ENCODE data around the gene FUNDC1.
"Not testable (repeated sequence)": the region's sequence is repeated elsewhere in the genome, so short reads cannot be mapped to it uniquely, and the experiment has no call there.

The FUNDC1 gene, protein sequence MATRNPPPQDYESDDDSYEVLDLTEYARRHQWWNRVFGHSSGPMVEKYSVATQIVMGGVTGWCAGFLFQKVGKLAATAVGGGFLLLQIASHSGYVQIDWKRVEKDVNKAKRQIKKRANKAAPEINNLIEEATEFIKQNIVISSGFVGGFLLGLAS

DNA sequence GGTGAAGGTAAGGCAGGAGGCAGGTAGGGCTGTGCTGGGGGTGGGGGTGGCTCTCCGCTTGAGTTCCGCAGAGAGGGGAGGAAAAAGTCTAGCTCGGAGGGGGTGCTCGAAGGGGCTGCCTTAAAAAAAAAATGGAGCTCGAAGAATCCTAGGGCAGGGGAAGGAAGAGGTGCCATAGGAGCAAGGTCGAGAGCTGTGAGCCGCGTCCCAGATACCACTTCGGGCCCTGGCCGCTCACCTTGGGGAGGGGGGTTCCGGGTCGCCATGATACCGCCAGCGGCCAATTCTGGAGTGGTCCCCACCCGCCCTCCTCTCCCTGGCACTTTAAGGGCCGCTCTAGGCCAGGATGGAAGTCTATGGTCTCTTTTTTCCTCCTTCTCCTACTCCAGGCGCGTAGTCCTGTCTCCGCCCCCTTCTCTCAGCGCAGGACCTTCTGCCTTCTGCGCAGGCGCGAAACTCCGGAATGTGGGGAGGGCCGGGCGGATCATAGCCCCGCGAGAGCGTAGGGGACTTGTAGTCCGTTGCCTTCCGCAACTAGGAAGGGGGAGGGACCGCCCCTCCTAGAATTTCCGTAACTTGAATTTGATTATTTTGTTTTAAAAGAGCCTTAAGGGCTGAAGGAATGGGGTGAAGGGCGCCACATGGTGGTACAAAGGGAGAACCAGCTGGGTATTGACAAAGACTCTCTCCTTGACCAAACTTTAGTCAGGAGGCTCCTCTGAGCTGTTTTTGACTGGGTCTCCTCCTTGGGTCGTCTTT is at the start of gene FUNDC1:
Gene FUNDC1, minus strand, starts transcription at position 293 of the 759 bp plus-strand sequence. Its CDS starts 27 bp downstream, at position 266.
- DNase-seq (ENCODE audit: low spot score), result peak; percentile 92

DNA sequence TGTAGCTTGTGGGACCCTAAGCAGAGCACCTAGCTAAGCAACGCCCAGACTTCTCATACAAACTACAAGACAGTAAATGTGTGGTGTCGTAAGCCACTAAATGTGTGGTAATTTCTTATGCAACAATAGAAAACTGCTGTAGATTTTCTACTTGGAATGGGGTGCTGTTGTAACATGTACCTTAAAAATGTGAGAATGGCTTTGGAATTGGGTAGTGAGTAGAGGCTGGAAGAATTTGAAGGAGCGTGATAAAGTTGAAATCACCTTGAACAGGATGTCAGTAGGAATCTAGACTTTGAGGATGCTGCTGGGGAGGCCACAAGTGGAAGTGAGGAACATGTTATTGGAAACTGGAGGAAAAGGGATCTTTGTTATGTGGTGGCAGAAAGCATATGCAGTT is 43.2 kb upstream of the FUNDC1 start:
- DNase-seq (ENCODE audit: low spot score), result no peak

DNA sequence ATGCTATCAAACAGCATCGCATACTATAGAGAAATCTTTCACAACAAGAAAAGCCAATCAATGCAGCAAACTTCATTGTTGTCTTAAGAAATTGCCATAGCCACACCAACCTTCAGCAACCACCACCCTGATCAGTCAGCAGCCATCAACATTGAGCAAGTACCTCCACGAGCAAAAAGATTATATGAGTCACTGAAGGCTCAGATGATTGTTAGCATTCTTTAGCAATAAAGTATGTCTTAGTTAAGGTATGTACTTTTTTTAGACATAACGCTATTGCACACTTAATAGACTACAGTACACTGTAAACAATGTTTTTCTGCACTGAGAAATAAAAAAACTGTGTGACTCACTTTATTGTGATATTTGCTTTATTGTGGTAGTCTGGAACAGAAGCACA is 37.8 kb upstream of the FUNDC1 start:
- no peak for DNase-seq (ENCODE audit: low spot score)

DNA sequence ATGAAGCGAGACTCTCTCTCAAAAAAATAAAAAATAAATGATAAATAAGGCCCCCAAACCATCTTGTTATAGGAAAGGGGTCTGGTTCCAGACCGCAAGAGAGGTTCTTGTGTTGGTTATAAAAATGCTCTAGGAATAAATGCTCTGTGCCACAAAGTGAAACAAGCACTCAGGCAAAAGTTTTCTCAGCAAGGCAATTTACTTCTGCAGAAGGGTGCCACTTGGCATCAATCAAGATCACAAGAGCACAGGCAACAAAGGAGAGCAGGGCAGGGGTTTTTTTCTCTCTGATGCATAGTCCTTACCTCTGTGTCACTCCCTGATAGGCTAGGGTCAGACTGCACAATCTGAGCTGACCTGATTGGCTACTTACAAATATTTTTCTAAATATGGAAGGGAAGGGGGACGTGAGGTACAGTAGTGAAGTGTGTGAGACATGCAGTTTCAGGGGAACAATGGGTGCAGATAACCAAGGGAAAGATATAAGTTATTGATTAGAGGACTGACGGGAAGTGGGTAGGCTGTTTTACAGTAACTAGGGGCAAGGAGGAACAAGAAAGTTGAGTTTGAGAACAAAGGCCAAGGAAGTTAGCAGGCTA is 29.8 kb upstream of the FUNDC1 start:
- DNase-seq (ENCODE audit: low spot score), result no peak

DNA sequence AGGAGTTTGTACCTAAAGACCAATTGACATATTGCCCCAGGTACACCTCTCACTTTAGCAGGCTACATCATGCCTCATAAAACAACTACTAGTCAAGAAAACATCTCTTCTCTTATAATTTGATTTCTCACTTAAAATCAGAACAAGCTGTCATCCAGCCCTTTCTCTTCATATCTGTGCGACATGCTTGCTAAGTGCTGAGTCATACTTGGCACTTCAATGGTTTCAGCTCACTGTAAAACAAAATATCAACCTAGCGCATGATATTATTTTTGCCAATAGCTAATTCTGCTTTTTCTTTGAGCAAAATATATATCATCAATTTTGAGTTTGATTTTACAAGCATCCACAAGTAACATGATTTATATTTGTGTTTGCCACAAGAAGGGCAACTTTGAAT is 27.9 kb upstream of the FUNDC1 start:
- DNase-seq (ENCODE audit: low spot score), result peak; percentile 3

DNA sequence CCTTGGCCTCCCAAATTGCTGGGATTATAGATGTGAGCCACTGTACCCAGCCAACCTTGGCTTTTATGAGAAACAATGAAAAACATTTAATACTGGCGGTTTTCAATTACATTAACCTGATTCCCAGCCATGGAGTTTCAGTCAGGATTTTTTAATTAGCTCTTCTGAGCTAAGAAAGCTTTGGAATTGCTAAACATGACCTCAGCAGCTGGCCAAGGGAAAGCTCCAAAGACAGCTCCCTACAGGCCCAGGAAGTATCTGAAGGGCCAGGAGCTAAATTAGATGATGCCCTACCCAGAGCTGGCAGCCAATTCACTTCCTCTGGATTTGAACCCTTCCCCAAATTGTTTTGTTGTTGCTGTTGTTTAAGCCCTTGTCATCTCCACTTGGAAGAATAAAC is 26.5 kb upstream of the FUNDC1 start:
- no peak for DNase-seq (ENCODE audit: low spot score)

DNA sequence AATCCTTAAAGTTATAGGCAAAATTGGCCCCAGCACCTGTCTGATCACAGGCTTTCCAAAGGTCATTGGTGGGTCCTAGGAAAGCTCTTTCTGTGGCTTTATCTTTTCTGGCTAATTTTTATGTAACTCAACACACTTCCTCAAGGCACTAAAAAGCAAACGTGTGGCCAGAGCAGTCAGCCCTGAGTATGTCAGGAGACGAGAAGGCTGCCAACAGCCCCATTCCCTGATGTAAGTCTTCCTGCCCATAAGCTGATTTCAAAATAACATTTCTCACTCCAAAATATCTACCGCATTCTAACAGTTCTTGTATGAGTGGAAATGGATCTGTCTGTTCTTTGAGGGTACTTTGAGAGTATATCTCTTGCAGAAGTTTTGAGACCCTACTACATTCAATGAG is 25.5 kb upstream of the FUNDC1 start:
- DNase-seq (ENCODE audit: low spot score), result no peak

DNA sequence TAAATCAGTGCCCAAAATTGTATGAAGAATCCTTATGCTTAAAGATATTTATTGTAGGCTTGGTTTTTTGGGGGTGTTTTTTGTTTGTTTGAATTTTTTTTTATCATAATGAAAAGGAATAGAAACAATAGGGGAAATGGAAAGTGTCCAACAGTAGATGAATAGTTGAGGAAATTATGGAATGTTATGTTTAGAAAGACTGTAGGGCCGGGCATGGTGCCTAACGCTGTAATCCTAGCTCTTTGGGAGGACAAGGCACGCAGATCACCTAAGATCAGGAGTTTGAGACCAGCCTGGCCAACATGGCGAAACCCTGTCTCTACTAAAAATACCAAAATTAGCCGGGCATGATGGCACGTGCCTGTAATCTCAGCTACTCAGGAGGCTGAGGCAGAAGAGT is 19.2 kb upstream of the FUNDC1 start:
- not testable (repeated sequence) for DNase-seq (ENCODE audit: low spot score)

DNA sequence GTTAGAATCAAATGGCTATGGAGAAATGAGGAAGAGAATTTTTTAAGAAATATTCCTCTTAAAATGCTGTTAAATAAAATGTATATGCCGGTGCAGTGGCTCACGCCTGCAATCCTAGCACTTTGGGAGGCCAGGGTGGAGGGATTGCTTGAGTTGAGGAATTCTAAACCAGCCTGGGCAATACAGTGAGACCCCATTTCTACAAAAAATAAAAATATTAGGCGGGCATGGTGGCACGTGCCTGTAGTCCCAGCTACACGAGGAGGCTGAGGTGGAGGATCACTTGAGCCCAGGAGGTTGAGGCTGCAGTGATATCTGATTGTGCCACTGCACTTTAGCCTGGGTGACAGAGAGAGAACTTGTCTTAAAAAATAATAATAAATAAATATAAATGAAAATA is 7.9 kb upstream of the FUNDC1 start:
- DNase-seq (ENCODE audit: low spot score), result no peak

DNA sequence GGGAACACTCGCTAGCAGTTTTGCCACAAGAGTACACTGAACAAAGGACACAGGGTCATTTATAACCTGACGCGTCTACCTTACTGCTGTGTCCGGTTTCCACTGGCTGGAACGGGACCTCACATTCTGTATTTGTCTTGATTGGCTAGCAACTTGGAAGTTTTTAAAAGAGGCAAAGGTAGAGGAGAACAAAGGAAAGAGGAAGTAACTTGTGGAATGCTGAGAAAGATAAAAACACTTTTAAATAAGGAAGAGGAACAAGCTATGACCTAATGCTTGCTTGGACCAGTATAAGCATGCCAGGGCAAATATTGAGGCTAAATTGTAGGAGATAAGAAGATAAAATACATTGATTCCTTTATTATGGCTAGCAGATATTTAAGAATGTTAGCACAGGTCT is 2.8 kb upstream of the FUNDC1 start:
- not testable (repeated sequence) for DNase-seq (ENCODE audit: low spot score)

DNA sequence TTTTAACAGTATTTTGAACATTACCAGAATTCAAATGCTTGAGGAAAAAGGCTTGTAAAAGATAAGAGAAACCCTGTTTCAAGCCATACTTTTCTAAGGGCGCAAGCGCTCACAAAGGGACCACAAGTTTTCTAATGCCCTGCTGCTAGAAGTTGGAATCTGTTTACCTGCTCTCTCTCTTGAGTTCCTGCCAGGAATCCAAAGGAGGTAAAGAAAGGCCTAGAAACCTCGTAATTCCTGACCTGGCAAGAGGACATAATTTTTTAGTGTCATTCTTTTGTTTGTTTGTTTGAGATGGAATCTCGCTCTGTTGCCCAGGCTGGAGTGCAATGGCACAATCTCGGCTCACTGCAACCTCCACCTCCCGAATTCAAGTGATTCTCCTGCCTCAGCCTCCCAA is 1.4 kb upstream of the FUNDC1 start:
- DNase-seq (ENCODE audit: low spot score), result no peak

DNA sequence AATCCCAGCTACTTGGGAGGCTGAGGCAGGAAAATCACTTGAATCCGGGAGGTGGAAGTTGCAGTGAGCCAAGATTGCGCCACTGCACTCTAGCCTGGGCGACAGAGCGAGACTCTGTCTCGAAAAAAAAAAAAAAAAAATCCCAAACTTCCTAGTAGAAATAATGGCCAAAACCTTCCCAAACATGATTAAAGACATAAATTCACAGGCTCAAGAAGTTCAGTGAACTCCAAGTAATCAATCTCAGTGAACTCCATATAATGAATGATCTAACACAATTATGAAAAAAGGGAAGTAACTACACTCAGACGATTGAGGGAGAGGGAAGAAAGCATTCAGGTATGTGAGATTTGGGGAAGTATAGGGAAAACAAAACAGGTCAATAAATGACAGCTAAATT is 6.5 kb downstream of the FUNDC1 start:
- DNase-seq (ENCODE audit: low spot score), result no peak

DNA sequence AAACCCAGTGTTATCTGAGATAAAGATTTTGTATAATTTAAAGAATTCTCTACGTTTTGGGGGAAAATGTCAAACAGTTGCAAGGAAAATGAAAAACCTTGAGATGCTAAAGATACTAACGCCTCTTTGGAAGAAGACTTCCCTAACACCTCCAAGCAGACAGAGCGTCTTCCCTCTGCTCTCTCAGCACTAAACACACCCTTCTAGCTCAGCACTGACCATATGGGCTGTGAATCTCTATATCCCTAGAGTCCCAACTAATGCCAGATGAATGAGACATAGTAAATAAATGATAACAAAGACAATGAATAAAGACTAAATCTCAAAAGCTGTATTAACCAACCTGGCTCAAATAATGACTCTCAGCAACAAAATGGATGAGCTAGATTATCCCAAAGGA is 13.3 kb downstream of the FUNDC1 start:
- no peak for DNase-seq (ENCODE audit: low spot score)

DNA sequence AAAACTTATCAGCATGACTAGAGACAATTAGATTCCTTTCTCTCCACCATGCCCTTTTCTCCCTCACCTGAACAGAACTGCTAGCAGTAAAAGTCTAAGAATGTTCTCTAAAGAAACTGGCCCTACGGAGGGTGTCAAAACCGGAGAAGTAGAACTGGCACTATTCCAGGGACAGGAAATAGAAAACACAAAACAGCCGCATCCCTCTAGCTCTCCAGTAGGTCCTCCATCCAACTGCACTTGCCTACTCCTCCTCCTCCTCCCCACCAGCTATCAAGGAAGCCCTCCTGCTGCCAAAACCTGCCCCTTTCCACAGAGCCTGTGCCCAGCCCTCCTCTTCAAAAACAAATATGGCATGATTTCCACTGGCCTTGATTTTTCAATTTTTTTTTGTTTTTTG is 28.4 kb downstream of the FUNDC1 start:
- DNase-seq (ENCODE audit: low spot score), result no peak

DNA sequence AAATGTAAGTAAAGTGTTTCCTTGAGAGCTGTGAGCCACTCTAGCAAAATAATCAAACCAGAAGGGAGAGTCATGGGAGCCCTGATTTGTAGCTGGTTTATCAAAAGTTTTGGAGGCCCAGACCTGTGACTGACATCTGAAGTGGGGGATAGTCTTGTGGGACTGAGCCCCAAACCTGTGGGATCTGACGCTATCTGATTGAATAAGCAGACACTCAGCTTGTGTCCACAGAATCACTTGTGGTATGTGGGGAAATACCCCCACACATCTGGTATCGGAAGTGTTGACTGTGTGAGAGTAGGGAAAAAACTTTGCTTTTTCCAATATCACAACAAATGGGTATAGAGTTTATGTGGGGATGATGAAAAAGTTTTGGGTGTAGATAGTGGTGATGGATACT is 35.4 kb downstream of the FUNDC1 start:
- DNase-seq (ENCODE audit: low spot score), result no peak

DNA sequence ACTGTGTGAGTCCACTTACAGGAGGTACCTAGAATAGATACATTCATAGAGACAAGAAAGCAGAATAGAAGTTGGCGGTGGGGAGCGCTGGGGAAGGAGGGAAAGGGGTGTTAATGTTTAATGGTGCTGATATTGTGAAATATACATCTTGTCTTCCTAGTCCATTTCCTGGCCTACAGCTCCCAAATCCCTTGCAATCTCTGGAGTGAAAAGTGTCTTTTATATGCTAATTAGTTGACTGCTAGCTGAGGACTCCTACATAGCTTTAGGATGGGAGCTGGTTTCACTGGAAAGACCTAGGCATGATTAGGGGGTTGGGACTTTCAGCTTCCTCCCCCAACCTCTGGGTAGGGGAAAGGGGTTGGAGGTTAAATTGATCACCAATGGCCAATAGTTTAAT is 36.0 kb downstream of the FUNDC1 start:
- DNase-seq (ENCODE audit: low spot score), result no peak

DNA sequence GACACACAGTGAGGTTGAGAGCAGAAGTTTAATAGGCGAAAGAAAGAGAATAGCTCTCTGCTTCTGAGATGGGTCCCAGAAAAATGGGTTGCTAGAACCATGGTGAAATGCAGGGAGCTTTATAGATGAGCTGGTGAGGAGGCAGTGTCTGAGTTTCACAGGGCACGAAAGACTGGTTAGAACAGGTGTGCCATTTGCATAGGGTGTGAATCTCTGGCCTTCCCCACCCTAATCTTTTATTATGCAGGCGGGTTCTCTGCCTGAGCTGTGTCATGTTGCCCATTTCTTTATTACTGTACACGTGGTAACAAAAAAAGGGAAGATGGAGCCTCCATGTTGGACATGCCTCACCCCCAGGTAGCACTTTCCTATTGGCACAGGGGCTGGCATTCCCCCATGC is 39.1 kb downstream of the FUNDC1 start:
- no peak for DNase-seq (ENCODE audit: low spot score)

DNA sequence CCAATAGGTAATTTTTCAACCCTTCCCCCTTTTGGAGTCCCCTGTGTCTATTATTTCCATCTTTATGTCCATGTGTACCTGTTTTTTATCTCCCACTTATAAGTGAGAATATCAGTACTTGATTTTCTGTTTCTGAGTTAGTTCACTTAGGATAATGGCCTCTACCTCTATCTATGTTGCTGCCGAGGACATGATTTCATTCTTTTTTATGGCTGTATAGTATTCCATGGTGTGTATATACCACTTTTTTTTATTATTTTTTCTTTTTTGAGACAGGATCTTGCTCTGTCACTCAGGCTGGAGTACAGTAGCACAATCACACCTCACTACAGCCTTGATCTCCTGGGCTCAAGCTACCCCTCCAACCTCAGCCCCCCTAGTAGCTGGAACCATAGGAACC is 47.6 kb downstream of the FUNDC1 start:
- DNase-seq (ENCODE audit: low spot score), result no peak

DNA sequence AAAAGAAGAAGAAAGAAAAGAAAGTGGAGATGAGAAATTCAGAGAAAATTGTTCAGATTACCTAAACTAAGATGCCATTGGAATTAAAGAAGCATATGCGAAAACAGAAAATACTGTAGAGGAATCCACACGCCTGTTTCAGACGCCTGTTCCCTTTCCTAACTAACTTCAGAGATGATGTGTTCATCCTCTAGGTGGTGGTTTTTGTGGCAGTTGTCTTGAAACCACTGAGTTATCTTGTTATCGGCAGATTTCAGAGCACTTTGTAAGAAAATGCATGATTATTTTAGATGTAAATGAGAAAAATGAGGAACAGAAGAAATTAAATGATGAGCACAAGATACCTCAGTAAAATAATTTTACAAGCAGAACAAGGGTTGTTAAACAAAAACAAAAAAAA is 48.3 kb downstream of the FUNDC1 start:
- DNase-seq (ENCODE audit: low spot score), result no peak

DNA sequence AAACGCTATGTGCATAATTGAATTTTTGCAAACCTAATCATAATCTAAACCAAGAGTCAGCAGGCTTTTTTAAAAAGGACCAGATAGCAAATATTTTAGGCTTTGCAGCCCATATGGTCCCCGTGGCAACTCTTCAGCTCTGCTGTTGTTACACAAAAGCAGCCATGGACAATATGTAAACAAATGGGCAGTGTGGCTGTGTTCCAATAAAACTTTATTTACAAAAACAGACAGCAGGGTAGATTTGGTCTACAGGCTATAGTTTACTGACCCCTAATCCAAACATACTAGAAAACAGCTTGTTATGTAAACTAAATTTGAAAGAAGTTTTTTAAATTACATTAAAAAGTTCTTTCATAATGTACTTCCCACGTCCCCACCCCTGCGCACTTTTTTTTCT is 53.1 kb downstream of the FUNDC1 start:
- DNase-seq (ENCODE audit: low spot score), result no peak

DNA sequence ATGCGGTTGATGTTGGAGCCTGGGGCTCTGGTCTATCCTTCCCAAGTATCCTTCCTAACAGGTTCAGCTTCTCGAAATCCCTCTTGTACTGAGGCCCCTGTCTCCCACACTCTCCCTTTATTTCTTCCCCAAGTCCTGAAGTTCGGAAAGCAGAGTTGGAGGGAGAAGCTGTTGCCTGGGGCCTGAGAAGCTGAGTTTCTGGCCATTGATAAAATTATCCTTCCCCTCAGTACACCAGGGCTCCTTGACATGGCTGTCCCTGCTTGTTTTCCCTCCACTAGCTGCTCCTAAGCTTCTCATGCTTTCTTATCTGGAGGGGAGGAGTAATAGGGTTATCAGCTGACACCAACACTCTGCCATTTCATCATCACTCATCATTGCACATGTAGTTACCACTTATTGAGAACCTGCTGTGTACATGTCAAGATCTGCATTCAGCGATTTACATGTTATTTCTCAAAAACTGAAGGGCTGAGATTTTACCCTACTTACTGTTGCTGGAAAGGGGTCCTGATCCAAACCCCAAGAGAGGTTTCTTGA is 58.0 kb downstream of the FUNDC1 start:
- DNase-seq (ENCODE audit: low spot score), result no peak

DNA sequence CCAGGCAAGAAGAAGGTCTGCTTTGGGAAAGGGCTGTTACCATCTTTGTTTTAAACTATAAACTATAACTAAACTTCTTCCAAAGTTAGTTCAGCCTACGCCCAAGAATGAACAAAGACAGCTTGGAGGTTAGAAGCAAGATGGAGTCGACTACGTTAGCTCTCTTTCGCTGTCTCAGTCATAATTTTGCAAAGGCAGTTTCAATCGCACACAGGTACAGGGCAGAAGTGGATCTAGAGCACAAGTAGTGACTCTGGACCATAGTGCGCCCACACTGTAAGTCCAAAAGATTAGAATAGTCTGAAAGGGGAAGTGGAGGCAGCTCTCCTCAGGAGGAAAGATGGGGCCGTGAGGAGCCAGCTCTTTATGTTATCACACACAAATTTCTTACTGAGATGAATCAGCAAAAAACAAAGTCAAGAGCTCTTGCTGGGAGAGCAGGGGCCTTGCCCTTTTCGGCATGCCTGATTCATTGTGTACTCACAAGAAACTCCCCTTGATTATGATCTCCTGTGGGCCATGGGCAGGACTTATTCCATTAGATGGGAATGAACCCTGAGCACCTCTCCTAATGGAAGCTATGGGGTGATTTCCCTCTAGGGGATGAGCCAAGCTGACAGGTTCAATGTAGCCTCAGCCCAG is 58.6 kb downstream of the FUNDC1 start:
- DNase-seq (ENCODE audit: low spot score), result no peak

DNA sequence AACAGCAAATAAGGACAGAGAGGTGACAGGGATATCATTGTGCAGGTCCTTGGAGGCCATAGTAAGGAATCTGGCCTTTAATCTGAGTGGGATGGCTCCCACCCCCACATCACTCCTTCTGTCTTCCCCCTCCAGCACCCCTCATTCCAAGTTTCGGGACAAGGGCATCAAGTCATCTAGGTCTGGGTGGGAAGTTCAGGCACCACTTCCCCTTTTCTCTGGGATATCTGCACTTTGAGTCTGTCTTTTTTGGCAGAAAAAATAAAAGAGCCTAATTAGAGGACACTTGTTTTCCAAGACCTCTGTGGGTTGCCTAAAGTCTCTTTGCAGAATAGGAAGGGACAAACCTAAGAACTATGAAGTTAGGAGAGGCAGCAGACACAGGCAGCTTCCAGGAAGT is 60.1 kb downstream of the FUNDC1 start:
- no peak for DNase-seq (ENCODE audit: low spot score)

Measured in Ammon's horn (tissue), 1 donor.